Gastrocnemius medialis (tissue), 4 donors: ENCODE data around the gene SERPINA5.

ENCODE experiments used
- POLR2A ChIP-seq, 2 donors: fragments of 450-650 bp; IDR thresholded peaks; one replicate each; pipeline ENCODE4 v1.6.1; 2017; ENCODE audit warnings: antibody characterized with exemption in 2 of 2, mild to moderate bottlenecking in 2 of 2, moderate library complexity in 2 of 2
- TF ChIP-seq, protein P1 (sequence below), 5 experiments: fragments of 450-650 bp in 3 of 5; fragments of 200-600 bp in 2 of 5; sonication (generic) in 2 of 5; IDR thresholded peaks in 4 of 5; conservative IDR thresholded peaks in 1 of 5; 1 replicate in 4 of 5; 2 replicates in 1 of 5; pipeline ENCODE4 v1.5.1; 2016 to 2019; ENCODE audit warnings: antibody characterized with exemption in 5 of 5, mild to moderate bottlenecking in 3 of 5, moderate library complexity in 3 of 5

DNA sequence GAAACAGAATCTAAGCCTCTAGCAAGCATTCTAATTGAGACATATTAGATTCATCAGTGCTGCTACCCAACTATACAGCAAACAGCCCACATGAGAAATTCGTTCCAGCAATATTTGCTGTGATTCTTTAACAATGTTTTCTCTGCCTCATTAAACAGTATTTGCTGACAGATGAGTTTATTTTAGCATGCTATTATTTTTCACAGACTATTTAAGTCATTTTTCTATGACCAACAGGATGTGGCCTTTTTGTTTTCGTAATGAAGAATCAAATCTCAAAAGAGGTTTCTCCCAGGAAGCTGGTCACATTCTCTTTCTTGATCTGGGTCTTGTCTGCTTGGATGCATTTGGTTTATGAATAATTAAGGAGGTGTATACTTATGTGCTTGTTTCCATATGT, 48.8 kb upstream of the SERPINA5 start:
- TF ChIP-seq POLR2A (IDR thresholded peaks at IDR 0.05) = no peak
- TF ChIP-seq, protein P1, sequence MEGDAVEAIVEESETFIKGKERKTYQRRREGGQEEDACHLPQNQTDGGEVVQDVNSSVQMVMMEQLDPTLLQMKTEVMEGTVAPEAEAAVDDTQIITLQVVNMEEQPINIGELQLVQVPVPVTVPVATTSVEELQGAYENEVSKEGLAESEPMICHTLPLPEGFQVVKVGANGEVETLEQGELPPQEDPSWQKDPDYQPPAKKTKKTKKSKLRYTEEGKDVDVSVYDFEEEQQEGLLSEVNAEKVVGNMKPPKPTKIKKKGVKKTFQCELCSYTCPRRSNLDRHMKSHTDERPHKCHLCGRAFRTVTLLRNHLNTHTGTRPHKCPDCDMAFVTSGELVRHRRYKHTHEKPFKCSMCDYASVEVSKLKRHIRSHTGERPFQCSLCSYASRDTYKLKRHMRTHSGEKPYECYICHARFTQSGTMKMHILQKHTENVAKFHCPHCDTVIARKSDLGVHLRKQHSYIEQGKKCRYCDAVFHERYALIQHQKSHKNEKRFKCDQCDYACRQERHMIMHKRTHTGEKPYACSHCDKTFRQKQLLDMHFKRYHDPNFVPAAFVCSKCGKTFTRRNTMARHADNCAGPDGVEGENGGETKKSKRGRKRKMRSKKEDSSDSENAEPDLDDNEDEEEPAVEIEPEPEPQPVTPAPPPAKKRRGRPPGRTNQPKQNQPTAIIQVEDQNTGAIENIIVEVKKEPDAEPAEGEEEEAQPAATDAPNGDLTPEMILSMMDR (IDR thresholded peaks at IDR 0.05 in 4 of 5, conservative IDR thresholded peaks at IDR 0.05 in 1 of 5) = no peak
